ENCODE measurements around the gene MBP. TPM values are rescaled to one million over a fixed set of nuclear protein-coding genes. Genes with fewer than 3 reads are reported as not detected.

The MBP gene
- total RNA-seq, 1 experiment from 2014 or later = 47.4 TPM

DNA sequence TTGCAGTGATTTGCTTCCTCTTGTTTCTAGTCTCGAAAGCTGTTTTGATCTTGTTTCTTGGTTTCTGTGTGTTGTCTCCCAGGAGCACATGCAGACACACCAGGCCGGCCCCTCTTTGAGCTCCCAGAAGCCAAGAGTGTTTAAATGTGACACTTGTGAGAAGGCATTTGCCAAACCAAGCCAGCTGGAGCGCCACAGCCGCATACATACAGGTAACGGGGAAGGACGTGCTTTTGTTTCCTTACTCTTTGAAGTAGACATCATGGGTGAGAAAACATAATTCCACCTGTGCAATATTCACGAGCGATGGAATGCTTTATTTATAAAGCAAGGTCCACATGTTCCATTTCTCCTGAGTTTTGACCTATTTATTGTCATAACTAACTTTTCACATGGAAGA lies 173.0 kb downstream of the MBP start:
- CTCF ChIA-PET = no interaction called here
- Histone ChIP-seq H3K4me1 (ENCODE audit: insufficient read depth, low read length) (no peaks in the 10 kb centered on the region), H3F3A (ENCODE audit: low read length, unreplicated experiment) (no peaks in the 10 kb centered on the region), H3K27ac (ENCODE audit: low read length) (no peak overlapping the region), H3K9ac (ENCODE audit: low read length) (no peak overlapping the region), H3K36me3 (ENCODE audit: low read depth, low read length) (0 out of 2 replicates have a peak, but pooled peaks cover 3% of the 10 kb centered on the region), H3K4me3 (ENCODE audit: low read length) (no peak overlapping the region), H4K20me1 (ENCODE audit: low read length) (no peaks in the 10 kb centered on the region), H3K9me3 (ENCODE audit: low read length) (no peaks in the 10 kb centered on the region), H2AFZ (ENCODE audit: low read length) (no peak overlapping the region), H3K4me2 (ENCODE audit: low read length) (no peak overlapping the region), H3K79me2 (ENCODE audit: low read length) (no peaks in the 10 kb centered on the region), H3K27me3 (ENCODE audit: low read length) (no peaks in the 10 kb centered on the region), H3K9me2 (replicated peaks; ENCODE audit: low read length) (no peaks in the 10 kb centered on the region)
- BruUV-seq (replicated peaks) = no TSS peak
- TF ChIP-seq, protein P1, sequence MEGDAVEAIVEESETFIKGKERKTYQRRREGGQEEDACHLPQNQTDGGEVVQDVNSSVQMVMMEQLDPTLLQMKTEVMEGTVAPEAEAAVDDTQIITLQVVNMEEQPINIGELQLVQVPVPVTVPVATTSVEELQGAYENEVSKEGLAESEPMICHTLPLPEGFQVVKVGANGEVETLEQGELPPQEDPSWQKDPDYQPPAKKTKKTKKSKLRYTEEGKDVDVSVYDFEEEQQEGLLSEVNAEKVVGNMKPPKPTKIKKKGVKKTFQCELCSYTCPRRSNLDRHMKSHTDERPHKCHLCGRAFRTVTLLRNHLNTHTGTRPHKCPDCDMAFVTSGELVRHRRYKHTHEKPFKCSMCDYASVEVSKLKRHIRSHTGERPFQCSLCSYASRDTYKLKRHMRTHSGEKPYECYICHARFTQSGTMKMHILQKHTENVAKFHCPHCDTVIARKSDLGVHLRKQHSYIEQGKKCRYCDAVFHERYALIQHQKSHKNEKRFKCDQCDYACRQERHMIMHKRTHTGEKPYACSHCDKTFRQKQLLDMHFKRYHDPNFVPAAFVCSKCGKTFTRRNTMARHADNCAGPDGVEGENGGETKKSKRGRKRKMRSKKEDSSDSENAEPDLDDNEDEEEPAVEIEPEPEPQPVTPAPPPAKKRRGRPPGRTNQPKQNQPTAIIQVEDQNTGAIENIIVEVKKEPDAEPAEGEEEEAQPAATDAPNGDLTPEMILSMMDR (conservative IDR thresholded peaks at IDR 0.05; ENCODE audit: low read depth, low read length) = no peak
- TF ChIP-seq EZH2phosphoT487 (IDR thresholded peaks at IDR 0.05; ENCODE audit: borderline replicate concordance, low read length) (no peak), EZH2 (IDR thresholded peaks at IDR 0.05; ENCODE audit: low read length, unreplicated experiment) (no peak)
- POLR2A ChIA-PET (ENCODE audit: unreplicated experiment) = no interaction called here
- DNase-seq = no peak
- intact Hi-C loops (cut with micrococcal nuclease) = no loop called here
- ATAC-seq = no peak

DNA sequence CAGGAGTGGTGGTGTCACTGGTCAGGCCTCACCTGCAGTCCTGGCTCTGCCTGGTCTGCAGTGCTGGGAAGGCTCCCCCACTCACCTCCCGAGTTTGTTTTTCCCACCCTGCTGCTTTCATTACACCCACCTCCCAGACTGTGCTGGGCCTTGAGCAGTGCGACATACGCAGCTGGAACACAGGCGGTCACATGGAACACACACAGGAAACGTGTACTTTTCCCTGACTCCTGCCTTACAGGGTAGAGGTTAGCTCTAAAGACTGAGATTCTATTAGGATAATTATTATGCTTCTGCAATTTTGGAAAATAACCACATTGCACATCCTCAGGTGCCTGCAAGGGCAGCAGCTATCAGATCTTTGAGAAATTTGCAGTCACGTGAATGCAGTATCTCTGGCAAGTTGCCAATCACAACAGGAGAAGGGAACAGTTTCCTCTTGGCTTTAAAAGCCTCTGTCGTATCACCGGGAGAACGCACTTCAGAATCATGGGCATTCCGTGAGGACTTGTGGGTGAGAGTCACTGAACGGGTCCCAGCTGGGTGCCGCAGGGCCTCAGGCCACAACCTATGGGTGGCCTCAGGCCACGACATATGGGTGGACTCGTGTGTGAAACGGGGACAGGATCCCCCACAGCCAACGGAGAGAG lies 173.8 kb downstream of the MBP start:
- no peaks in the 10 kb centered on the region for H3K4me1 ChIP-seq (ENCODE audit: insufficient read depth, low read length)
- no peak overlapping the region for H3K4me2 ChIP-seq (ENCODE audit: low read length)
- no TSS peak for BruUV-seq (replicated peaks)
- DNase-seq = no peak
- POLR2A ChIA-PET (ENCODE audit: unreplicated experiment) = no interaction called here
- no peaks in the 10 kb centered on the region for H3K27me3 ChIP-seq (ENCODE audit: low read length)
- no peaks in the 10 kb centered on the region for H3K79me2 ChIP-seq (ENCODE audit: low read length)
- no peak for TF ChIP-seq EZH2 (IDR thresholded peaks at IDR 0.05; ENCODE audit: low read length, unreplicated experiment)
- H4K20me1 ChIP-seq (ENCODE audit: low read length) = no peaks in the 10 kb centered on the region
- H3K36me3 ChIP-seq (ENCODE audit: low read depth, low read length) = 0 out of 2 replicates have a peak, but pooled peaks cover 3% of the 10 kb centered on the region
- no peaks in the 10 kb centered on the region for H3F3A ChIP-seq (ENCODE audit: low read length, unreplicated experiment)
- CTCF ChIA-PET = no interaction called here
- no peaks in the 10 kb centered on the region for H3K9me3 ChIP-seq (ENCODE audit: low read length)
- H3K27ac ChIP-seq (ENCODE audit: low read length) = no peak overlapping the region
- no peak overlapping the region for H3K4me3 ChIP-seq (ENCODE audit: low read length)
- ATAC-seq = no peak
- no peak overlapping the region for H3K9ac ChIP-seq (ENCODE audit: low read length)
- H3K9me2 ChIP-seq (replicated peaks; ENCODE audit: low read length) = no peaks in the 10 kb centered on the region
- no peak overlapping the region for H2AFZ ChIP-seq (ENCODE audit: low read length)
- intact Hi-C loops (cut with micrococcal nuclease) = no loop called here

DNA sequence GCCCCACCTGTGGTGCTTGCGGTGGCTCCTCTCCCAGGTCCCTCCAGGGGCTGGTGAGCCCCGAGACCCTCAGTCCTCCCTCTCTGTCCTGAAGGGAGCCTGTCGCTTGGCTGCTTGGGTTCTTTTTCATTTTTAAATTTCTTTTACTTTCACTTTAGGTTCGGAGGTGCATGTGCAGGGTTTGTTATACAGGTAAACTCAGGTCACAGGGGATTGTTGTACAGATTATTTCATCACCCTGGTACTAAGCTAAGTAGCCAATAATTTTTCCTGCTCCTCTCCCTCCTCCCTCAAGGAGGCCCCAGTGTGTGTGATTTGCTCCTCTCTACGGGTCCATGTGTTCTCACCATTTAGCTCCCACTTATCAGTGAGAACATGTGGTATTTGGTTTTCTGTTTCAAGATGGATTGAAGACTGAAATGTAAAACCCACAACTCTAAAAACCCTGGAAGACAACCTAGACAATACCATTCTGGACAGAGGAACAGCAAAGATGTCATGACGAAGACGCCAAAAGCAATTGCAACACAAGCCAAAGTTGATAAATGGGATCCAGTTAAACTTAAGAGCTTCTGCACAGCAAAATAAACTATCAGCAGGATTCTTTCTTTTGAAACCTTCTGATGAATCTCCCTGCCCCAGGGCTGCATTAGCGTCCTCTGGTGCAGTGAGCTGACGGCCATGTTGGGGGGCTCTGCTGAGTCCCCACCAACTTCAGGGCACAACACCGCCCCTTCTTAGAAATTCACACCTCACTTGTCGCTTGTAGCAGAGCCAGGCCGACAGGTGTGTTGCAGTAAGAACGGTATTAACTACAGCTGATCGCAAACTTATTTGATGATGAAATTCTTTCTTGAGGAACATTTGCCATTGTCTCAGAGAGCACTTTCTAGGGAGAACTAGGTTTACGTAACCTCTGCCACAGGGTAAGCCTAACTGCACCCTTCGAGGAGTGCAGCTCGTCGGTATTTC lies 174.9 kb downstream of the MBP start:
- no peak overlapping the region for H3K4me3 ChIP-seq (ENCODE audit: low read length)
- H3K4me2 ChIP-seq (ENCODE audit: low read length) = no peak overlapping the region
- no peaks in the 10 kb centered on the region for H3F3A ChIP-seq (ENCODE audit: low read length, unreplicated experiment)
- no peaks in the 10 kb centered on the region for H3K9me2 ChIP-seq (replicated peaks; ENCODE audit: low read length)
- H3K9me3 ChIP-seq (ENCODE audit: low read length) = no peaks in the 10 kb centered on the region
- H3K9ac ChIP-seq (ENCODE audit: low read length) = no peak overlapping the region
- no peaks in the 10 kb centered on the region for H4K20me1 ChIP-seq (ENCODE audit: low read length)
- ATAC-seq (no peak), DNase-seq (no peak)
- BruUV-seq (replicated peaks) = no TSS peak
- ChIA-PET POLR2A (ENCODE audit: unreplicated experiment) (no interaction called here), CTCF (no interaction called here)
- no peaks in the 10 kb centered on the region for H3K79me2 ChIP-seq (ENCODE audit: low read length)
- no peaks in the 10 kb centered on the region for H3K27me3 ChIP-seq (ENCODE audit: low read length)
- no peaks in the 10 kb centered on the region for H3K4me1 ChIP-seq (ENCODE audit: insufficient read depth, low read length)
- H3K27ac ChIP-seq (ENCODE audit: low read length) = no peak overlapping the region
- H2AFZ ChIP-seq (ENCODE audit: low read length) = no peak overlapping the region
- intact Hi-C loops (cut with micrococcal nuclease) = no loop called here
- TF ChIP-seq EZH2 (IDR thresholded peaks at IDR 0.05; ENCODE audit: low read length, unreplicated experiment) (no peak), EZH2phosphoT487 (IDR thresholded peaks at IDR 0.05; ENCODE audit: borderline replicate concordance, low read length) (no peak)
- TF ChIP-seq, protein P1 (conservative IDR thresholded peaks at IDR 0.05; ENCODE audit: low read depth, low read length) = no peak
- H3K36me3 ChIP-seq (ENCODE audit: low read depth, low read length) = 0 out of 2 replicates have a peak, but pooled peaks cover 3% of the 10 kb centered on the region

All from PC-3 (cell line).